Measurements from ENCODE around the gene CDC123.
"Not testable (repeated sequence)": the region's sequence is repeated elsewhere in the genome, so short reads cannot be mapped to it uniquely, and the experiment has no call there.

DNA sequence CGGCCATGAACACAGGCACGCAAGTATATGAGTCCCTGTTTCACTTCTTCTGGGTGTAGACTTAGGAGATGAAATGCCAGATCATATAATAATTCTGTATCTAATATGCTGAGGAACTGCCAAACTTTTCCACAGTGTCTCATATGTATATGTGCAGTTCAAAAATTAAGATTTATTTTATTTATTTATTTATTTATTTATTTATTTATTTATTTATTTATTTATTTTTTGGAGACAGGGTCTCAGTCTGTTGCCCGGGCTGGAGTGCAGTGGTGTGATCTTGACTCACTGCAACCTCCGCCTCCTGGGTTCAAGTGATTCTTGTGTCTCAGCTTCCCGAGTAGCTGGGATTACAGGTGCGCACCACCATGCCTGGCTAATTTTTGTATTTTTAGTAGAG, 24.5 kb upstream of the CDC123 start:
- TF ChIP-seq, protein P1, sequence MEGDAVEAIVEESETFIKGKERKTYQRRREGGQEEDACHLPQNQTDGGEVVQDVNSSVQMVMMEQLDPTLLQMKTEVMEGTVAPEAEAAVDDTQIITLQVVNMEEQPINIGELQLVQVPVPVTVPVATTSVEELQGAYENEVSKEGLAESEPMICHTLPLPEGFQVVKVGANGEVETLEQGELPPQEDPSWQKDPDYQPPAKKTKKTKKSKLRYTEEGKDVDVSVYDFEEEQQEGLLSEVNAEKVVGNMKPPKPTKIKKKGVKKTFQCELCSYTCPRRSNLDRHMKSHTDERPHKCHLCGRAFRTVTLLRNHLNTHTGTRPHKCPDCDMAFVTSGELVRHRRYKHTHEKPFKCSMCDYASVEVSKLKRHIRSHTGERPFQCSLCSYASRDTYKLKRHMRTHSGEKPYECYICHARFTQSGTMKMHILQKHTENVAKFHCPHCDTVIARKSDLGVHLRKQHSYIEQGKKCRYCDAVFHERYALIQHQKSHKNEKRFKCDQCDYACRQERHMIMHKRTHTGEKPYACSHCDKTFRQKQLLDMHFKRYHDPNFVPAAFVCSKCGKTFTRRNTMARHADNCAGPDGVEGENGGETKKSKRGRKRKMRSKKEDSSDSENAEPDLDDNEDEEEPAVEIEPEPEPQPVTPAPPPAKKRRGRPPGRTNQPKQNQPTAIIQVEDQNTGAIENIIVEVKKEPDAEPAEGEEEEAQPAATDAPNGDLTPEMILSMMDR (conservative IDR thresholded peaks at IDR 0.05 in 1 of 2, IDR thresholded peaks at IDR 0.05 in 1 of 2; ENCODE audit: extremely low read depth in 1 of 2, insufficient read depth in 1 of 2, low read depth in 1 of 2, low read length in 2 of 2): not testable (repeated sequence)
- not testable (repeated sequence) for TF ChIP-seq EZH2 (IDR thresholded peaks at IDR 0.05; ENCODE audit: borderline replicate concordance, low read length)
